HepG2 (cell line): Measurements from ENCODE around the gene ZNF318. TPM values are rescaled to one million over a fixed set of nuclear protein-coding genes. Genes with fewer than 3 reads are reported as not detected.

Experiments used
- ARID5B ChIP-seq: IDR thresholded peaks from 2 replicates; pipeline ENCODE4 v1.4.0; 2020; ENCODE audit warnings: mild to moderate bottlenecking, missing genetic modification reagents
- BORCS8-MEF2B ChIP-seq: sonication (generic); formaldehyde crosslinking; IDR thresholded peaks from 2 replicates; pipeline ENCODE4 v1.8.0; 2022; ENCODE audit warnings: mild to moderate bottlenecking, missing genetic modification reagents
- GMEB2 ChIP-seq: IDR thresholded peaks from 2 replicates; pipeline ENCODE4 v1.6.1; 2016; ENCODE audit warnings: missing biosample characterization, missing genetic modification reagents, low read depth
- HMG20A ChIP-seq: IDR thresholded peaks from 2 replicates; pipeline ENCODE4 v1.6.1; 2016; ENCODE audit warnings: borderline replicate concordance
- JUND ChIP-seq: sonication (generic); formaldehyde crosslinking; IDR thresholded peaks from 2 replicates; pipeline ENCODE4 v1.8.0; 2022; ENCODE audit warnings: mild to moderate bottlenecking, missing genetic modification reagents
- MIER2 ChIP-seq: IDR thresholded peaks from 2 replicates; pipeline ENCODE4 v1.6.1; 2016; ENCODE audit warnings: missing biosample characterization, missing genetic modification reagents
- MYNN ChIP-seq: sonication (generic); formaldehyde crosslinking; IDR thresholded peaks from 2 replicates; pipeline ENCODE4 v1.4.0; 2020; ENCODE audit warnings: mild to moderate bottlenecking, low read depth, missing genetic modification reagents
- SMAD9 ChIP-seq: sonication (generic); formaldehyde crosslinking; IDR thresholded peaks from 2 replicates; pipeline ENCODE4 v1.5.1; 2020; ENCODE audit warnings: mild to moderate bottlenecking, missing genetic modification reagents
- SMYD3 ChIP-seq: sonication (generic); formaldehyde crosslinking; IDR thresholded peaks from 2 replicates; pipeline ENCODE4 v1.8.1; 2023; ENCODE audit warnings: mild to moderate bottlenecking, missing genetic modification reagents
- SUZ12 ChIP-seq: fragments of 150-350 bp; IDR thresholded peaks from 2 replicates; pipeline ENCODE4 v1.6.1; 2014; ENCODE audit warnings: low read depth, low read length
- TGIF2 ChIP-seq: IDR thresholded peaks from 2 replicates; pipeline ENCODE4 v1.6.1; 2016; ENCODE audit warnings: control low read depth, missing compliant biosample characterization
- ZNF18 ChIP-seq: sonication (generic); formaldehyde crosslinking; IDR thresholded peaks from 2 replicates; pipeline ENCODE4 v1.8.0; 2022; ENCODE audit warnings: mild to moderate bottlenecking, missing genetic modification reagents; ENCODE audit not compliant: insufficient replicate concordance
- ZNF264 ChIP-seq: sonication (generic); formaldehyde crosslinking; IDR thresholded peaks from 2 replicates; pipeline ENCODE4 v1.4.0; 2020; ENCODE audit warnings: missing genetic modification reagents
- ZNF276 ChIP-seq: sonication (generic); formaldehyde crosslinking; IDR thresholded peaks from 2 replicates; pipeline ENCODE4 v1.4.0; 2020; ENCODE audit warnings: mild to moderate bottlenecking, low read depth, missing genetic modification reagents
- ZNF326 ChIP-seq: sonication (generic); formaldehyde crosslinking; IDR thresholded peaks from 2 replicates; pipeline ENCODE4 v1.4.0; 2020; ENCODE audit warnings: missing genetic modification reagents, borderline replicate concordance
- ZNF335 ChIP-seq: sonication (generic); formaldehyde crosslinking; IDR thresholded peaks from 2 replicates; pipeline ENCODE4 v1.4.0; 2020; ENCODE audit warnings: missing genetic modification reagents
- ZNF652 ChIP-seq: IDR thresholded peaks from 2 replicates; pipeline ENCODE4 v1.6.1; 2016; ENCODE audit warnings: low read depth, borderline replicate concordance
- polyA plus RNA-seq, 8 experiments: library from polyadenylated mRNA; depleted of rRNA in 3 of 8; stranded (reverse) in 7 of 8; unstranded in 1 of 8; fragments of >200 nt; fragmentation: Illumina TruSeq in 4 of 8; extraction: Trizol in 4 of 8; gene quantifications; 2 replicates each; pipeline versions ENCODE4 v1.2.1 to v1.2.3, GENCODE V29; 2011 to 2016; ENCODE audit warnings: low read depth in 4 of 8, missing spikeins in 1 of 8, mixed read lengths in 1 of 8; ENCODE audit not compliant: insufficient read depth in 1 of 8
- total RNA-seq, 5 experiments: library from RNA; depleted of rRNA; stranded (reverse); fragments of >200 nt; fragmentation: Illumina TruSeq; extraction: Trizol; gene quantifications; 2 replicates each; pipeline ENCODE4 v1.2.3, GENCODE V29; 2016; ENCODE audit warnings: low read depth in 1 of 5

The ZNF318 gene
- total and polyA plus RNA-seq, 2 of the 13 experiments (the other 11 are each of a cell fraction or from before 2014, with no cell fraction given) = 13.0 to 14.5 TPM

- TF ChIP-seq GMEB2 (CRISPR knock-in tag) (no peak), BORCS8-MEF2B (CRISPR knock-in tag) (0 out of 2 replicates have a peak, but pooled peaks have one; percentile 70), MYNN (CRISPR knock-in tag) (no peak), ZNF18 (CRISPR knock-in tag) (no peak), JUND (CRISPR knock-in tag) (0 out of 2 replicates have a peak, but pooled peaks have one; percentile 19), SMYD3 (CRISPR knock-in tag) (0 out of 2 replicates have a peak, but pooled peaks have one; percentile 38), TGIF2 (CRISPR knock-in tag) (0 out of 2 replicates have a peak, but pooled peaks have one; percentile 52), ZNF276 (CRISPR knock-in tag) (no peak), ZNF652 (CRISPR knock-in tag) (no peak), ARID5B (CRISPR knock-in tag) (0 out of 2 replicates have a peak, but pooled peaks have one; percentile 29), ZNF335 (CRISPR knock-in tag) (no peak), SMAD9 (CRISPR knock-in tag) (no peak), SUZ12 (no peak), HMG20A (CRISPR knock-in tag) (peak; percentile 18; the same call in 1 of the 2 replicates), ZNF326 (CRISPR knock-in tag) (no peak; the same call in 1 of the 2 replicates), MIER2 (CRISPR knock-in tag) (0 out of 2 replicates have a peak, but pooled peaks have one; percentile 25), ZNF264 (CRISPR knock-in tag) (no peak)
These were observed 40.9 kb downstream of the ZNF318 start (continued) for GRCh38 chr6:43328528-43328927.
